Lung (tissue), 12 donors: ENCODE measurements around the gene CNTNAP2. TPM values are rescaled to one million over a fixed set of nuclear protein-coding genes. Genes with fewer than 3 reads are reported as not detected.

Source experiments
- ATAC-seq: fragments of 200-7000 bp; cut with Tn5 transposase; one replicate; pipeline ENCODE4 v1.9.1; 2020; ENCODE audit warnings: moderate number of reproducible peaks; ENCODE audit not compliant: insufficient read depth, low FRiP score
- DNase-seq, 3 donors: peaks; one replicate each; pipeline ENCODE4 v3.0.0-alpha.2; 2013 to 2017
- H3K27ac ChIP-seq, 2 donors: one replicate each; pipeline ENCODE4 v1.5.1; 2013; ENCODE audit warnings: mild to moderate bottlenecking in 2 of 2, moderate library complexity in 2 of 2, control low read depth in 1 of 2, inconsistent platforms in 1 of 2, low read depth in 1 of 2, low read length in 1 of 2
- H3K27me3 ChIP-seq, 3 donors: one replicate each; pipeline ENCODE4 v1.5.1; 2013; ENCODE audit warnings: low read length in 2 of 3; ENCODE audit not compliant: control insufficient read depth in 3 of 3, insufficient read depth in 3 of 3
- H3K36me3 ChIP-seq, 4 donors: one replicate each; pipeline ENCODE4 v1.5.1; 2013; ENCODE audit warnings: low read length in 4 of 4, mild to moderate bottlenecking in 1 of 4, moderate library complexity in 1 of 4; ENCODE audit not compliant: control insufficient read depth in 4 of 4, insufficient read depth in 4 of 4
- H3K4me1 ChIP-seq, 5 donors: one replicate each; pipeline ENCODE4 v1.5.1; 2013; ENCODE audit warnings: low read length in 5 of 5, mild to moderate bottlenecking in 2 of 5, moderate library complexity in 1 of 5; ENCODE audit not compliant: control insufficient read depth in 5 of 5, insufficient read depth in 5 of 5
- H3K4me3 ChIP-seq: one replicate; pipeline ENCODE4 v1.5.1; 2013; ENCODE audit warnings: mild to moderate bottlenecking, control low read depth, moderate library complexity
- H3K9ac ChIP-seq, 2 donors: one replicate each; pipeline ENCODE4 v1.5.1; 2013; ENCODE audit warnings: low read length in 2 of 2, control low read depth in 1 of 2; ENCODE audit not compliant: insufficient read depth in 1 of 2
- H3K9me3 ChIP-seq, 4 donors: one replicate each; pipeline ENCODE4 v1.5.1; 2013; ENCODE audit warnings: low read length in 3 of 4, mild to moderate bottlenecking in 1 of 4, moderate library complexity in 1 of 4; ENCODE audit not compliant: control insufficient read depth in 4 of 4, insufficient read depth in 3 of 4
- WGBS, 2 donors: extraction: QIAGEN DNeasy Blood & Tissue Kit; methylation state at CpG; one replicate each; pipeline ENCODE4 v1.1.7; 2013; 5-methylcytosine and 5-hydroxymethylcytosine counted together
- polyA plus RNA-seq, 2 donors: library from polyadenylated mRNA; stranded (reverse); fragments of 200-250 nt; gene quantifications; one replicate each; pipeline ENCODE4 v1.2.1, GENCODE V29; 2013
- total RNA-seq, 2 donors: library from RNA; depleted of rRNA in 1 of 2; stranded (reverse); fragments of >200 nt in 1 of 2; gene quantifications; one replicate each; pipeline ENCODE4 v1.2.1, GENCODE V29; 2014 to 2021
- TF ChIP-seq, protein P1 (sequence below): IDR thresholded peaks from 2 replicates; pipeline ENCODE4 v1.5.1; 2012; ENCODE audit warnings: mild to moderate bottlenecking; ENCODE audit errors: control extremely low read depth, extremely low read depth
- donor health status: control.
- donor health status: control.
- donor health status: Bipolar disorder and iron deficiency.
- donor health status: healthy.
- donor health status: DM: yes; HTN: yes; CAD: no.

The CNTNAP2 gene
- total and polyA plus RNA-seq, 4 donors = 0.18 to 45.3 (median 0.52) TPM

DNA sequence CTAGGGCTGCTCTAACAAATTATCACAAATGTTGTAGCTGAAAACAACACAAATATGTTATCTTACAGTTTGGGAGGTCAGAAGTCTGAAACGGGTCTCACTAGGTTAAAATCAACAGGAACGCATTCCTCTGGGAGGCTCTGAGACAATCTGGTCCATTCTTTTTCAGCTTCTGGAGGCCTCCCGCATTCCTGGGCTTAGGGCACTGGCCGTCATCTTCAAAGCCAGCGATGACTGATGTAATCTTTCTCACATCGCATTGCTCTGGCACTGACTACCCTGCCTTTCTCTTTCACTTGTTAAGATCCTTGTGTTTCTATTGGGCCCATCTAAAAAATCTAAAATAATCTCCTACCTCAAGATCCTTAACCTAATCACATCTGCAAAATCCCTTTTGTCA is 1402.5 kb downstream of the CNTNAP2 start:
- Histone ChIP-seq H3K4me1 (peaks cover 0 to 18% (median 0%) of the 10 kb centered on the region in 5 donors), H3K9ac (no peak overlapping the region), H3K36me3 (no peaks in the 10 kb centered on the region), H3K27me3 (no peaks in the 10 kb centered on the region), H3K4me3 (no peak overlapping the region), H3K9me3 (peaks cover 0 to 2% (median 0%) of the 10 kb centered on the region in 4 donors), H3K27ac (no peak overlapping the region)
- WGBS, 2 donors = 60 to 83% methylated on average over 6 of the region's 6 CpGs
- TF ChIP-seq, protein P1, sequence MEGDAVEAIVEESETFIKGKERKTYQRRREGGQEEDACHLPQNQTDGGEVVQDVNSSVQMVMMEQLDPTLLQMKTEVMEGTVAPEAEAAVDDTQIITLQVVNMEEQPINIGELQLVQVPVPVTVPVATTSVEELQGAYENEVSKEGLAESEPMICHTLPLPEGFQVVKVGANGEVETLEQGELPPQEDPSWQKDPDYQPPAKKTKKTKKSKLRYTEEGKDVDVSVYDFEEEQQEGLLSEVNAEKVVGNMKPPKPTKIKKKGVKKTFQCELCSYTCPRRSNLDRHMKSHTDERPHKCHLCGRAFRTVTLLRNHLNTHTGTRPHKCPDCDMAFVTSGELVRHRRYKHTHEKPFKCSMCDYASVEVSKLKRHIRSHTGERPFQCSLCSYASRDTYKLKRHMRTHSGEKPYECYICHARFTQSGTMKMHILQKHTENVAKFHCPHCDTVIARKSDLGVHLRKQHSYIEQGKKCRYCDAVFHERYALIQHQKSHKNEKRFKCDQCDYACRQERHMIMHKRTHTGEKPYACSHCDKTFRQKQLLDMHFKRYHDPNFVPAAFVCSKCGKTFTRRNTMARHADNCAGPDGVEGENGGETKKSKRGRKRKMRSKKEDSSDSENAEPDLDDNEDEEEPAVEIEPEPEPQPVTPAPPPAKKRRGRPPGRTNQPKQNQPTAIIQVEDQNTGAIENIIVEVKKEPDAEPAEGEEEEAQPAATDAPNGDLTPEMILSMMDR = no peak
- ATAC-seq = no peak
- DNase-seq = no peak

DNA sequence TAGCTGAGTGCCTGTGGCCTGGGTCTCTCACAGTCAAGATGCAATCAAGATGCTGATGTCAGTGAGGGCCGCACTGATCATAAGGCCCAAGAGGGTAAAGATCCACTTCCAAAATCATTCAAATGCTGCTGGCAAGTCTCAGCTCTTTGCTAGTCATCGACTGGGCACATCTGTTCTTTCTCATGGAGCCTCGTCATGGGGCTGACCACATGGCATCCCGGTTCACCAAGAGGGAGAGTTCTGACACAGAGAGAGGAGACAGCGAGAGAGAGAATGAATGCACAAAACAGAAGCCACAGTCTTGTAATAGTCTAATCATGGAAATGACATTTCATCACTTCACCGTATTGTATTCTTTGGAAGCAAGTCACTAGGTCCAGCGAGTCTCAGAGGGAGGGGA is 1406.5 kb downstream of the CNTNAP2 start:
- DNase-seq = no peak

DNA sequence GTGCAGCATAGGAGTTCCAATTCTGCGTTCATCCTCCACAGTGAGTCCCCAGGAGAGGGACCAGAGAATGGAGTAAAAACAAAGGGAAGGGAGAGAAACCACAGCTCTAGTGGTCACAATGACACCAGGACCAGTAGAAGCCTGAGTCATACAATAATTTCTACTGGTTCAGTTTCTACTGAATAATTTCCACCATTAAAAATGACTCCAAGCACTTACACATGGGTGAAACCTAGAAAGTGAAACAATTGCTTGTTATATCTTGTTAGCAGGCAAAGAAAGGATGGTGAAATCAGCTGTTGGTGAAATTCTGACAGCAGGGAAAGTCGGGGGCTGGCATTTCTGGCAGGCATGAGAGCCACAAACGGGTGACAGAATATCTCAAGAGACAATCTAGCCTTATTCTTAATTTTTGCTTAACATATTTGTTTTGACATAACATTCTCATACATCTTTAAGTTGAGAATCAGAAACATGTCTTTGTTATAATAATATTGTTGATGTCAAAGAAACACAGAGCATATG is 1408.2 kb downstream of the CNTNAP2 start:
- peaks cover 0 to 7% (median 0%) of the 10 kb centered on the region in 5 donors for H3K4me1 ChIP-seq
- ATAC-seq (no peak), DNase-seq (no peak)
- H3K27me3 ChIP-seq = no peaks in the 10 kb centered on the region
- H3K36me3 ChIP-seq = no peaks in the 10 kb centered on the region
- TF ChIP-seq, protein P1 = no peak
- H3K27ac ChIP-seq = no peak overlapping the region
- H3K9me3 ChIP-seq = no peaks in the 10 kb centered on the region
- no peak overlapping the region for H3K4me3 ChIP-seq
- WGBS, 2 donors = 62 to 74% methylated on average over 3 of the region's 3 CpGs
- H3K9ac ChIP-seq = no peak overlapping the region

More for the DNA sequence above, 1406.5 kb downstream of the CNTNAP2 start:
- 84 to 86% methylated on average over 7 of the region's 7 CpGs for WGBS, 2 donors
- no peaks in the 10 kb centered on the region for H3K36me3 ChIP-seq
- no peak overlapping the region for H3K9ac ChIP-seq
- H3K4me1 ChIP-seq = peaks cover 0 to 10% (median 0%) of the 10 kb centered on the region in 5 donors
- ATAC-seq = no peak
- TF ChIP-seq, protein P1 = no peak
- H3K4me3 ChIP-seq = no peak overlapping the region
- no peak overlapping the region for H3K27ac ChIP-seq
- H3K27me3 ChIP-seq = no peaks in the 10 kb centered on the region
- H3K9me3 ChIP-seq = no peaks in the 10 kb centered on the region

DNA sequence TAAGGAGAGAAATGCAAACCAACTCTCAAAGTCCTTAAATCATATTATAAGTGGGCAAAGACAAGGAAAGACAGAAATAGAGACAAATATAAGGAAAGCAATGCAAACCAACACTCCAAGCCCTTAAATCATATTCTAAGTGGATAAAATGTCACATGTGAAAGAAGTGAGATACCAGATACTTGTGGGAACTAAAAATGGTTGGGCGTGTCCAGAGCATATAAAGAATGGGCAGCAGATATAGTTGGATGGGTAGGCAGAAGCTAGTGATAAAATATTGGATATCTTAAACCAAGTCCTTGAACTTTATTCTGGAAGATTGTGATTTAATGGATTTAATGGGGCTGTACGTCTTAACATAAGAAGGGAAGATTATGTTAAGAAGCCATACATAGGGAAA is 1408.7 kb downstream of the CNTNAP2 start:
- H3K27me3 ChIP-seq = no peaks in the 10 kb centered on the region
- peaks cover 0 to 4% (median 0%) of the 10 kb centered on the region in 5 donors for H3K4me1 ChIP-seq
- no peaks in the 10 kb centered on the region for H3K36me3 ChIP-seq
- 90 to 91% methylated on average over 2 of the region's 2 CpGs for WGBS, 2 donors
- TF ChIP-seq, protein P1 = no peak
- H3K4me3 ChIP-seq = no peak overlapping the region
- H3K27ac ChIP-seq = no peak overlapping the region
- H3K9me3 ChIP-seq = no peaks in the 10 kb centered on the region
- DNase-seq (no peak), ATAC-seq (no peak)
- H3K9ac ChIP-seq = no peak overlapping the region
